Bronchial epithelial cell (primary cell): ENCODE data around the gene EFNB3. TPM values are rescaled to one million over a fixed set of nuclear protein-coding genes. Genes with fewer than 3 reads are reported as not detected.

ENCODE experiments used
- DNase-seq: peaks from one replicate; pipeline ENCODE4 v3.0.0-alpha.2; 2010; ENCODE audit warnings: low read depth
- FAIRE-seq: peaks from 2 replicates; lab custom pipeline; 2011; peaks lifted over from hg19 to GRCh38; lab: Jason Lieb, UNC
- H3K27me3 ChIP-seq: 2 replicates; pipeline ENCODE4 v1.5.1; 2011; ENCODE audit warnings: low read length; ENCODE audit not compliant: control insufficient read depth, insufficient read depth
- H3K36me3 ChIP-seq: 2 replicates; pipeline ENCODE4 v1.5.1; 2011; ENCODE audit warnings: low read length; ENCODE audit not compliant: control insufficient read depth, insufficient read depth
- H3K4me3 ChIP-seq: 2 replicates; pipeline ENCODE4 v1.5.1; 2011; ENCODE audit warnings: mild to moderate bottlenecking, low read depth, low read length, control low read depth
- CTCF ChIP-seq: IDR thresholded peaks from 2 replicates; pipeline ENCODE4 v1.5.1; 2011; ENCODE audit warnings: mild to moderate bottlenecking, moderate library complexity, low read length, control low read depth, inconsistent platforms; ENCODE audit not compliant: insufficient read depth, severe bottlenecking
- total RNA-seq: library from RNA; depleted of rRNA; stranded (reverse); fragments of >200 nt; gene quantifications from 2 replicates; pipeline ENCODE4 v1.2.1, GENCODE V29; 2014

Gene EFNB3
- total RNA-seq, 1 donor from 2014 or later, result under 0.01 TPM

- H3K36me3 ChIP-seq, result no peaks in the 10 kb centered on the region
- H3K27me3 ChIP-seq, result no peaks in the 10 kb centered on the region
- H3K4me3 ChIP-seq, result no peak overlapping the region
- FAIRE-seq (no peak), DNase-seq (peak; percentile 79)
- TF ChIP-seq CTCF, result no peak
Observed at GRCh38 chr17:7745748-7746470, 40.9 kb downstream of the EFNB3 start.

- Histone ChIP-seq H3K4me3 (no peak overlapping the region), H3K27me3 (no peaks in the 10 kb centered on the region), H3K36me3 (no peaks in the 10 kb centered on the region)
- TF ChIP-seq CTCF, result no peak
- FAIRE-seq (no peak), DNase-seq (no peak)
Observed at GRCh38 chr17:7747635-7748071, 42.7 kb downstream of the EFNB3 start.

GRCh38 chr17:7748076-7748775 lies 43.2 kb downstream of the EFNB3 start:
- no peak for TF ChIP-seq CTCF
- FAIRE-seq (no peak), DNase-seq (no peak)
- no peaks in the 10 kb centered on the region for H3K27me3 ChIP-seq
- no peak overlapping the region for H3K4me3 ChIP-seq
- H3K36me3 ChIP-seq, result no peaks in the 10 kb centered on the region

GRCh38 chr17:7750321-7750821 lies 45.4 kb downstream of the EFNB3 start:
- TF ChIP-seq CTCF, result no peak
- Histone ChIP-seq H3K27me3 (no peaks in the 10 kb centered on the region), H3K36me3 (no peaks in the 10 kb centered on the region), H3K4me3 (no peak overlapping the region)
- no peak for FAIRE-seq
- peak; percentile 85 for DNase-seq

GRCh38 chr17:7754656-7755055 lies 49.7 kb downstream of the EFNB3 start:
- TF ChIP-seq CTCF, result no peak
- Histone ChIP-seq H3K4me3 (no peak overlapping the region), H3K27me3 (no peaks in the 10 kb centered on the region), H3K36me3 (no peaks in the 10 kb centered on the region)
- DNase-seq (no peak), FAIRE-seq (no peak)
